ACC112 (cell line): ENCODE data around the gene CEACAM1.
"Not testable (repeated sequence)": the region's sequence is repeated elsewhere in the genome, so short reads cannot be mapped to it uniquely, and the experiment has no call there.

Experiments used
- H2AFZ ChIP-seq: fragments of 200-600 bp; sonication (generic); one replicate; pipeline ENCODE4 v1.6.0; 2017; ENCODE audit warnings: antibody characterized with exemption, low read length; ENCODE audit not compliant: unreplicated experiment
- H3K27ac ChIP-seq: fragments of 200-600 bp; sonication (generic); 2 replicates; pipeline ENCODE4 v1.5.1; 2014; ENCODE audit warnings: low read depth, mild to moderate bottlenecking, antibody characterized with exemption, low read length, moderate library complexity
- H3K27me3 ChIP-seq: fragments of 200-600 bp; sonication (generic); 2 replicates; pipeline ENCODE4 v1.6.1; 2014; ENCODE audit warnings: mild to moderate bottlenecking, antibody characterized with exemption, low read length, moderate library complexity, mixed read lengths; ENCODE audit not compliant: insufficient read depth
- H3K36me3 ChIP-seq: fragments of 200-600 bp; sonication (generic); 2 replicates; pipeline ENCODE4 v1.6.1; 2016; ENCODE audit warnings: mild to moderate bottlenecking, antibody characterized with exemption, low read length, moderate library complexity, mixed read lengths; ENCODE audit not compliant: insufficient read depth
- H3K4me1 ChIP-seq: fragments of 200-600 bp; sonication (generic); one replicate; pipeline ENCODE4 v1.6.1; 2016; ENCODE audit warnings: low read length, mixed read lengths; ENCODE audit not compliant: insufficient read depth, unreplicated experiment, control insufficient read depth
- H3K4me3 ChIP-seq: fragments of 200-600 bp; sonication (generic); 2 replicates; pipeline ENCODE4 v1.5.1; 2014; ENCODE audit warnings: mild to moderate bottlenecking, low read depth, low read length
- H3K79me2 ChIP-seq: fragments of 200-600 bp; sonication (generic); one replicate; pipeline ENCODE4 v1.6.0; 2016; ENCODE audit warnings: low read length; ENCODE audit not compliant: control insufficient read depth, unreplicated experiment, insufficient read depth

Gene CEACAM1

DNA sequence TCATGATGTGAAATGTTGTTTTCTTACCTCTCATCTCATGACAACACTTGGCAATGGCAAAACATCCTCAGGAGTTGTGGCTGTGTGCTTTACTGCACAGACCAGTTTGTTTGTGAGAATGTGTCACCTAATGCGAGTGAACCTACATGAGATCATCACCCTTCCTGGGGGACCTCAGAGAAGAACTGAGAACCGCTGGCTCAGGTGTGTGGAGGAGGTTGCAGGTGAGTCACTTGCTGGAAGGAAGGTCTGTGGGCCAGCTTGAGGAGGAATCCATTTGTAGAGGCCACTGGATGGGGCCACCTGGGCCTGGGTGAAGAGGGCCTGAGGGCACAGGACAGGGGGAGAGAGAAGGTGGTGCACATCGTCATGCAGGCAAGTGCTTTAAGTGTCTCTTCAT lies 3.0 kb upstream of the CEACAM1 start:
- H3K4me3 ChIP-seq = no peak overlapping the region
- H3K27ac ChIP-seq = no peak overlapping the region
- H2AFZ ChIP-seq = no peak overlapping the region
- H3K27me3 ChIP-seq = no peaks in the 10 kb centered on the region
- no peaks in the 10 kb centered on the region for H3K36me3 ChIP-seq
- H3K4me1 ChIP-seq = peaks cover 15% of the 10 kb centered on the region
- H3K79me2 ChIP-seq = no peaks in the 10 kb centered on the region

DNA sequence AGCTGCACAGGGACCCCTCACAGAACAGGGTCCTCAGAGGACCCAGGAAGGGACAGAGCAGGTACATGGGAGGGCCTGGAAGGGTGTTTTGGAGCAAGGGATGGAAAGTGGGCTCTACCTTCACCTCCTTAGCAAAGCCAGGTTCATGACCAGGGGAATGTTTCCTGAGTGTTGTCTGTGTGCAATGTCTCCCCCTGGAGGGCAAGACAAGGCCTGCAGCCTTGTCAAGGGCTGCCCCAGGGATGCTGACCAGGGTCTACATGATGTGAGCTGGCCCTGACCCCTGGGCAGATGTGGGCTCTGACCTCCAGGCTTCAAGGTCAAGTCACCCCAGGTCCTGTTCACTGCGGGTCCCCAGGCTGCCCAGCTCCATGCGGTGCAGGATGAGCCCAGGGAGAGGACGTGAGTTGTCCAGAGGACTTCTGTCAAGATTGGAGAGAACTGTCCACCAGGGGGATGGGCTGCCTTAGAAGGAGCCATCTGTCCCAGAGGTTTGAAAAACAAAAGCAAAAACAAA lies 1.0 kb upstream of the CEACAM1 start:
- H3K4me3 ChIP-seq = peak overlapping the region; percentile 62; the same call in 1 of the 2 replicates
- peaks cover 15% of the 10 kb centered on the region for H3K4me1 ChIP-seq
- no peak overlapping the region for H3K27ac ChIP-seq
- no peaks in the 10 kb centered on the region for H3K79me2 ChIP-seq
- no peak overlapping the region for H2AFZ ChIP-seq
- H3K27me3 ChIP-seq = no peaks in the 10 kb centered on the region
- H3K36me3 ChIP-seq = no peaks in the 10 kb centered on the region

DNA sequence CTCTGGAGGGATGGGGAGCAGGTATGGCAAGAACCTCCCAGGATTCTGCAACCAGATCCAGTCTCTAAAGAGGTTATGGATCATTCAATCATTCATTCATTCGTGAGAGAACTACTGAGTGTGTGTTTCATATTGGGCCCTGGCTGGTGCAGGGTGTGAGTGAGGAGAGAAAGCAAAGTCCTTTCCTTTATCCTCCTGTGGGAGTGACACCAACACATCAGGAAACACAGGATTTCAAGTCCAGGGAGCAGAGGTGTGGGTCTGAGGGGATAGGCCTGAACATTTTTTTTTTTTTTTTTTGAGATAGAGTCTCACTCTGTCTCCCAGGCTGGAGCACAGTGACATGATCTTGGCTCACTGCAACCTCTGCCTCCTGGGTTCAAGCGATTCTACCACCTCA lies 3.3 kb downstream of the CEACAM1 start:
- Histone ChIP-seq H3K27me3 (no peaks in the 10 kb centered on the region), H3K27ac (no peak overlapping the region), H3K4me3 (no peak overlapping the region), H3K4me1 (peaks cover 15% of the 10 kb centered on the region), H3K79me2 (no peaks in the 10 kb centered on the region), H2AFZ (no peak overlapping the region), H3K36me3 (no peaks in the 10 kb centered on the region)

DNA sequence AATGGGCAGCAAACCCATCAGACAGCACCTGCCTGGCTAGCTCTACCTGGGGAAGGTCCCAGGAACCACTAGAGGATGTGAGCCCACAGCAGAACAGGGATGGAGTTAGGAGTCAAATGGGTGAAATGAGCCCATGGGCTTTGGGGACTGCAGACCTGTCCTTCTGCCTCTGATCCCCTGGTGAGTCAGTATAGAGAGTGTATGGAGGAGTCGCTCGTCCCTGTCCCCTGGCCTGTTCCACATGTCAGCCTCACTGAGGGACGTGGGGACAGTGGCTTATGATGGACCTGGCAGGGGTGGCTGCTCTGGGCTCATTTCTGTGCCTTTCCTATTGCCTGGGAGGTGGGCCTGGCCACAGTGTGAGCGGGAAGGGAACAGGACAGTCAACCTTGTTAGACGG lies 4.0 kb downstream of the CEACAM1 start:
- Histone ChIP-seq H3K27ac (no peak overlapping the region), H3K27me3 (no peaks in the 10 kb centered on the region), H3K4me1 (peaks cover 15% of the 10 kb centered on the region), H2AFZ (no peak overlapping the region), H3K36me3 (no peaks in the 10 kb centered on the region), H3K79me2 (no peaks in the 10 kb centered on the region), H3K4me3 (no peak overlapping the region)

DNA sequence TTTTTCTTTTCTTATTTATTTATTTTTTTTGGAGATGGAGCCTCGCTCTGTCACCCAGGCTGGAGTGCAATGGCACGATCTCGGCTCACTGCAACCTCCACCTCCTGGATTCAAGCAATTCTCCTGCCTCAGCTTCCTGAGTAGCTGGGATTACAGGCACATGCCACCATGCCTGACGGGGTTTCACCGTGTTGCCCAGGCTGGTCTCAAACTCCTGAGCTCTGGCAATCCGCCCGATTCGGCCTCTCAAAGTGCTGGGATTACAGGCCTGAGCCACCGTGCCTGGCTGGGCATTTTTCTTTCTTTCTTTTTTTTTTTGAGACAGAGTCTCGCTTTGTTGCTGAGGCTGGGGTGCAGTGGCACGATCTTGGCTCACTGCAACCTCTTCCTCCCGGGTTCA lies 6.0 kb downstream of the CEACAM1 start:
- not testable (repeated sequence) for H3K27me3 ChIP-seq, H3K36me3 ChIP-seq, H2AFZ ChIP-seq, H3K27ac ChIP-seq, H3K79me2 ChIP-seq, H3K4me3 ChIP-seq, H3K4me1 ChIP-seq

DNA sequence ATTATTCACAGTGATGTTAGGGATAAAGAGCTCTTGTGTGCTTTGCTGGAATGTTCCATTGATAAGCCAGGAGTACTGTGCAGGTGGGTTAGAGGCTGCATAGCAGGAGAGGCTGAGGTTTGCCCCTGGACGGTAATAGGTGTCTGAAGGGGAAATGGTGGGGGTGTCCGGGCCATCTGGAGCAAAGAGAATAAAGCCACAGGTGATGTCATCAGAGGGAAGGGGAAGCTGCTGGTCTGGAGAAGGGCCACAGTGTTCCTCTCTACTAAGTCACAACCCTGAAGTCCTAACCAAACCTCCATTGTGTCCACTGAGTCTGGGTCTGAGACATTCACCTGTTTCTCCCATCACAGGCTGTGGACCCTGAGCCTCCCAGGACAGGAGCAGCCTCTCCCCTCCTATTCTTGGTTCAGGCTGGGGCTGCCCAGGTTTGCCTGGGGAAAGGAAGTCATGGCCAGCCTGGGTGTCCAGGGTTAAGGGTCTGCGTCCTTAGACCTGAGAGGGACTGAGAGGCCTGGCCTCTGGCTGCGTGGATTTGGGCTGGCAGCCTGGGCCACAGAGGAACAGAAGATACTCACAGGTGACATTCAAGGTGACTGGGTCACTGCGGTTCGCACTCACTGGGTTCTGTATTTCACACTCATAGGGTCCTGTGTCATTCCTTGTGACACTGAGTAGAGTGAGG lies 6.8 kb downstream of the CEACAM1 start:
- H3K36me3 ChIP-seq = no peaks in the 10 kb centered on the region
- no peaks in the 10 kb centered on the region for H3K27me3 ChIP-seq
- no peak overlapping the region for H2AFZ ChIP-seq
- H3K79me2 ChIP-seq = no peaks in the 10 kb centered on the region
- H3K4me3 ChIP-seq = no peak overlapping the region
- H3K4me1 ChIP-seq = no peaks in the 10 kb centered on the region
- H3K27ac ChIP-seq = no peak overlapping the region

DNA sequence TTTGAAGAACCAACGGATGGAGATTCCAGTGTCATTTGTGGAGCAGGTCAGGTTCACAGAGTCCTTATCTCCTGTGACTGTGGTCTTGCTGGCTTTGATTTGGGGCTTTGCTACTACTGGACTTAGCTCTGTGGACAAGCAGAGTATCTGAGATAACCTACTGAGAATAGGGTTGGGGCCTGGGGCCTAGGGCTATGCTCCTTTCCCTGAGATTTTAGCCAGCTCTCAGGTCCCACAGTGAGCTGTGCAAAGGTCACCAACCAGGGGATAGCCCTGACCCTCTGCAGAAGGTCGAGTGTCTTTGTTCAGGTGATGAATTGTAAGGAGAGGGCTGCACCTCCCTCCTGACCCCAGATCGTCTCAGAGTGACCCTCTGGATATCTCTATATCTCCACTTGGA lies 9.2 kb downstream of the CEACAM1 start:
- Histone ChIP-seq H3K79me2 (no peaks in the 10 kb centered on the region), H2AFZ (no peak overlapping the region), H3K36me3 (no peaks in the 10 kb centered on the region), H3K27me3 (no peaks in the 10 kb centered on the region), H3K4me1 (no peaks in the 10 kb centered on the region), H3K4me3 (no peak overlapping the region), H3K27ac (no peak overlapping the region)

DNA sequence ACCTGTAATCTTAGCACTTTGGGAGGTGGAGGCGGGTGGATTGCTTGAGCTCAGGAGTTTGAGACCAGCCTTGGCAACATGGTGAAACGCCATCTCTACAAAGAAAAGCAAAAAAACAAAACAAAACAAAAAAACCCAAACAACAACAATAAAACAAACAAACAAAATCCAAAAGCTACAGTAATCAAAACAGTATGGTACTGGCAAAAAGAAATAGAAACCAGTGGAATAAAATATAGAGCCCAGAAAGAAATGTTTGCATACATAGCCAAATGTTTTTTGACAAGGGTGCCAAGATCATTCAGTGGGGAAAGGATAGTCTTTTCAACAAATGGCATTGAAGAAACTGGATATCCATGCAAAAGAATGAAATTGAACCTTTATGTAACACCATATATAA lies 11.5 kb downstream of the CEACAM1 start:
- Histone ChIP-seq H3K4me1 (no peaks in the 10 kb centered on the region), H3K27me3 (no peaks in the 10 kb centered on the region), H3K36me3 (no peaks in the 10 kb centered on the region), H3K4me3 (no peak overlapping the region), H2AFZ (no peak overlapping the region), H3K27ac (no peak overlapping the region), H3K79me2 (no peaks in the 10 kb centered on the region)

DNA sequence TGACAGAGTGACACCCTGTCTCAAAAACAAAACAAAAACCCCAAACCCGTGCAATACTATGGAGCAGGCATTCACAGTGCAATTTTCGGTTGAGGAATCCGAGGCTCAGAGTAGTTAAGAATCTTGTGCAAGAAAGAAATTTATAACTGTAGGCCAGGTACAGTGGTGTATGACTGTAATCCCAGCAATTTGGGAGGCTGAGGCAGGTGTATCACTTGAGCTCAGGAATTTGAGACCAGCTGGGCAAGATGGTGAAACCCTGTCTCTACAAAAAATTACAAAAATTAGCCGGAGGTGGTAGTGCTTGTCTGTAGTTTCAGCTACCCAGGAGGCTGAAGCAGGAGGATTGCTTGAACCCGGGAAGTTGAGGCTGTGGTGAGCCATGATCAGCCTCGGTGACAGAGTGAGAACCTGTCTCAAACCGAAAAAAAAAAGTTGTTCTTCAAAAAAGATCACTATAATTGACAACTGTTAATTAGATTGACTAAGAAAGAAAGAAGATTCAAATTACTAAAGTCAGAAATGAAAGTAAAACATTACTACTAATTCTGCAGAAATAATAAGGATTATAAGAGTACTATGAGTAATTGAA lies 12.9 kb downstream of the CEACAM1 start:
- Histone ChIP-seq H3K27ac (no peak overlapping the region), H3K4me3 (no peak overlapping the region), H3K4me1 (no peaks in the 10 kb centered on the region), H3K27me3 (no peaks in the 10 kb centered on the region), H3K36me3 (no peaks in the 10 kb centered on the region), H3K79me2 (no peaks in the 10 kb centered on the region), H2AFZ (no peak overlapping the region)

DNA sequence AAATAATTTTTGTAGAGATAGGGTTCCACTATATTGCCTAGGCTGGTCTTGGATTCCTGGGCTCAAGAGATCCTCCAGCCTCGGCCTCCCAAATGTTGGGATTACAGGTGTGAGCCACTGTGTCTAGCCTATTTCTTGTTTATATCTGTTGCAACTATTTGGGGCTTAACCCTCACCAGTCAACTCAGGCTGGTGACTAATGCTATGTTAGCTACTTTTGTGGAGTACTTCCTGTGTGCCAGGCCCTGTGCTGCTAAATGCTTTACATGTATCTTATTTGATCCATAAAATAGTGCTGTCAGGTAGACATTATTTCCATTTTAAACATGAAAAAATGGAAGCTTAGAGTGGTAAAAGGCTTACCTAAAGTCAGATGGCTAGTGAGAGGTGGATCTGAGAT lies 13.8 kb downstream of the CEACAM1 start:
- no peak overlapping the region for H3K27ac ChIP-seq
- H3K4me1 ChIP-seq = no peaks in the 10 kb centered on the region
- H3K79me2 ChIP-seq = no peaks in the 10 kb centered on the region
- no peak overlapping the region for H2AFZ ChIP-seq
- H3K27me3 ChIP-seq = no peaks in the 10 kb centered on the region
- H3K4me3 ChIP-seq = no peak overlapping the region
- no peaks in the 10 kb centered on the region for H3K36me3 ChIP-seq

DNA sequence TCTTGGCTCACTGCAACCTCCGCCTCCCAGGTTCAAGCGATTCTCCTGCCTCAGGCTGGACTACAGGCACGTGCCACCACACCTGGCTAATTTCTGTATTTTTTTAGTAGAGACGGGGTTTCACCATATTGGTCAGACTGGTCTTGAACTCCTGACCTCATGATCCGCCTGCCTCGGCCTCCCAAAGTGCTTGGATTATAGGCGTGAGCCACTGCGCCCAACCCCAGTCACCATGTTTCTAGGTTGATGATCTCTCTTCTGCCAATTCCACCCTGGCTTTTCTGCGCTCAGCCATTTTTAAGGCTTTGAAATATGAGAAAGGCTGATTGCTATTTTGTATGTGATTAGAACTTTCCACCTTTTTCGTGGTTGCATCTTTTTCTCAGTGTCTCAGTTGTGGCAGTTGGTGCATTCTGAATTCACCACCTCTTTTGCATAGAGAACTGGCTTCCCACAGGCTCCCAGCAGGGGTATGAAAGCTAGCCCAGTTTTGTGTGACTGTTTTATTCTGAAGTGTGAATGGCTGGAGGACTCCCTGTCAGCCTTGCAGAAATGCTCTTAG lies 15.5 kb downstream of the CEACAM1 start:
- no peak overlapping the region for H3K4me3 ChIP-seq
- no peaks in the 10 kb centered on the region for H3K4me1 ChIP-seq
- H3K27me3 ChIP-seq = no peaks in the 10 kb centered on the region
- H2AFZ ChIP-seq = no peak overlapping the region
- H3K79me2 ChIP-seq = no peaks in the 10 kb centered on the region
- H3K36me3 ChIP-seq = no peaks in the 10 kb centered on the region
- H3K27ac ChIP-seq = no peak overlapping the region
